ENCODE data around the gene ZNF462. TPM values are rescaled to one million over a fixed set of nuclear protein-coding genes. Genes with fewer than 3 reads are reported as not detected.

Gene ZNF462
- total and polyA plus RNA-seq, 2 experiments from 2014 or later = 40.0 to 101 TPM

GRCh38 chr9:106962615-106963363 is 99.8 kb downstream of the ZNF462 start:
- Histone ChIP-seq H4K20me1 (replicated peaks; ENCODE audit: insufficient read depth) (no peaks in the 10 kb centered on the region; the same call in 1 of the 2 replicates), H2AFZ (no peak overlapping the region), H3K27me3 (ENCODE audit: insufficient read depth) (no peaks in the 10 kb centered on the region), H3K27ac (ENCODE audit: low read depth) (no peak overlapping the region), H3F3A (replicated peaks; ENCODE audit: low read depth) (no peaks in the 10 kb centered on the region), H3K4me1 (ENCODE audit: insufficient read depth) (peaks cover 44% of the 10 kb centered on the region), H3K9me2 (ENCODE audit: insufficient read depth) (no peaks in the 10 kb centered on the region), H3K4me2 (no peak overlapping the region), H3K36me3 (ENCODE audit: insufficient read depth) (peaks cover 20% of the 10 kb centered on the region; the same call in 1 of the 2 replicates), H3K79me2 (replicated peaks; ENCODE audit: insufficient read depth) (peaks cover 61% of the 10 kb centered on the region), H3K4me3 (no peak overlapping the region)
- TF ChIP-seq REST (IDR thresholded peaks at IDR 0.05; ENCODE audit: unreplicated experiment) (no peak), CTCF (conservative IDR thresholded peaks at IDR 0.05; ENCODE audit: low read depth in 2 of 2) (no peak), ZNF462 (CRISPR knock-in tag; IDR thresholded peaks at IDR 0.05) (no peak), STAT1 (IDR thresholded peaks at IDR 0.05; ENCODE audit: unreplicated experiment) (no peak), EZH2 (IDR thresholded peaks at IDR 0.05; ENCODE audit: low read depth, unreplicated experiment) (no peak), ETS1 (IDR thresholded peaks at IDR 0.05) (no peak), ZNF114 (CRISPR knock-in tag; IDR thresholded peaks at IDR 0.05) (no peak), JUNB (IDR thresholded peaks at IDR 0.05; ENCODE audit: unreplicated experiment) (no peak), POLR2AphosphoS5 (IDR thresholded peaks at IDR 0.05; ENCODE audit: low read depth) (no peak), NANOG (IDR thresholded peaks at IDR 0.05; ENCODE audit: borderline replicate concordance) (no peak), ZNF331 (CRISPR knock-in tag; IDR thresholded peaks at IDR 0.05; ENCODE audit: low read depth) (no peak), EZH2phosphoT487 (IDR thresholded peaks at IDR 0.05; ENCODE audit: unreplicated experiment) (no peak)
- no peak overlapping the region for H3K27ac Mint-ChIP-seq
- H3K36me3 Mint-ChIP-seq (ENCODE audit: low read depth) = peaks cover 71% of the 10 kb centered on the region
- DNase-seq (ENCODE audit: low spot score) (no peak), ATAC-seq (no peak)
- no peaks in the 10 kb centered on the region for H3K27me3 Mint-ChIP-seq (ENCODE audit: insufficient read depth, low read depth, poor library complexity)
- peaks cover 68% of the 10 kb centered on the region for H3K4me1 Mint-ChIP-seq
- no peak overlapping the region for H3K4me3 Mint-ChIP-seq
- H3K9me3 Mint-ChIP-seq = no peaks in the 10 kb centered on the region
